Fibroblast of skin of left quadriceps (primary cell): ENCODE results near the gene BBS9.
"Not testable (repeated sequence)": the region's sequence is repeated elsewhere in the genome, so short reads cannot be mapped to it uniquely, and the experiment has no call there.

Experiments
- DNase-seq, 2 experiments: peaks; one replicate each; pipeline ENCODE4 v3.0.0-alpha.2; 2013; ENCODE audit warnings: low read depth in 2 of 2

Gene BBS9

DNA sequence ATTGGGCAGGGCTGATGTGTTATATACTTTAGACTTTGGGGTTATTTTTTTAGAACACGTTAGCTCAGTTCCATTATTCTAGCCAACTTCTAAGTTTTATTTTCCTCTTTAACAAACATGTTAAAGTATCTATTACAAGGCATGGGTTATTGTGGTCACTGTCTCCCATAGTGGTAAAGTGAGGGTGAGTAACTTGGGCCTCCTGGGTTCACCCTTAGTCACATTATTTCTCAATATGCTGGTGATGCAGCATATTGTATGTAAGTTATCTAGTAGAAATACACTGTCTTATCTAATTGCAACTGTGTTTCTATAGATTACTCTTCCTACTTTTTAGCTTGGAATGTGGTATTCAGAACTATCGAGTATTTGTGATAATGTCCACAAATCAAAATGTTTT is 65.9 kb downstream of the BBS9 start:
- DNase-seq, result peak; percentile 39 to 45

DNA sequence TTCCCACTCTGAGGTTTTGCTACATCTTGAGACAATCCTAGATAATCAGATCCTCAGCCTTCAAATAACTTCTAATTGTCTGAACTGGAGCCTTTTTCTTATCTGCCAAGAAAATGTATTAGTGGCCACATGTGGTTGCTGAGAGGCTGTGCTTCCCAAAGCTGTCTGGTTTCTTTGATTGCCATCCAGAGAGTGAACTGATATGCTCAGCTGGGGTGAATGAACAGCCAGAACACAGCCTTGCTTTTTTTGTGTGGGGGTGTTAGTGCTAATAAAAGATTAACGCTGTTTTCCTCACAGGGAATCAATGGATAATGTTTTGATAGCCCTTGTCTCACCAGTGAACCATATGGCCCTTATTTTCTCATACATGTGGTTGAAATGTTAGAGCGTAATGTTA is 66.9 kb downstream of the BBS9 start:
- peak in 1 of 2 experiments; percentile 9 for DNase-seq

DNA sequence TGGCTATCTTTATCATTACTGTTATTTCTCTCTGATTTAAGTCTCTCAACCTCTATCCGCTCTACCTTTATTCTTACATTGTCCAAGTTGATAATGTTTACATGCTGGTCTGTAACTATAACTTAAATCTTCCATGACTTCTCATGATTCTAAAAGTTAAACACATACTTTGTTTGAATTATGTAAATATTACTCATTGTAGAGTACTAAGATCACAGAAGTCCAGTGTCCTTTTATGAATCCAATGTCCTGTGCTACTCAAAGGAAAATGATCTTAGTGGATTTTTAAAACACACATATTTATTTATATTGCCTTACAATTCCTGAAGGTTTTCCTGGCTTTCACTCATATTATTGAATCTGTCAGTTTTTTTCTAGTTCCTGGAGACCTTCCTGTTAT is 70.9 kb downstream of the BBS9 start:
- no peak for DNase-seq

DNA sequence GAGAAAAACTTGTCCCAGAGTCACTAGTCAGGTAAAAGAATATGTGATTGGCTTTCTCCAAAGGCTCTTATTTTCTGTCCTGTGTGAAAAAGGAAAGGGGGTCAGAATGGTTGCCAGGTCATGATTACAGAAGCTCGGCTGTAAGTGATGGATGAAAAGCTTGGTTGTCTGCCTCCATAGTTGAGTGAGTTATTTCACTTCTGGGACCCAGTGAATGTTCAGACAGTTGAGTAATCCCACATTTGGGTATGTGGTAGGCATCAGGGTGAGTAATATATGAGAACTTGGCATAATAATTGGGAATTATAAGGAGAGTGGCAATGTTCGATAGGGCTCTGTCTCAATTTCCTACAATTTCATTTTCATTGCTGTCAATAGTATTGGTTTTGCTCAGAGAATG is 72.5 kb downstream of the BBS9 start:
- DNase-seq, result no peak

DNA sequence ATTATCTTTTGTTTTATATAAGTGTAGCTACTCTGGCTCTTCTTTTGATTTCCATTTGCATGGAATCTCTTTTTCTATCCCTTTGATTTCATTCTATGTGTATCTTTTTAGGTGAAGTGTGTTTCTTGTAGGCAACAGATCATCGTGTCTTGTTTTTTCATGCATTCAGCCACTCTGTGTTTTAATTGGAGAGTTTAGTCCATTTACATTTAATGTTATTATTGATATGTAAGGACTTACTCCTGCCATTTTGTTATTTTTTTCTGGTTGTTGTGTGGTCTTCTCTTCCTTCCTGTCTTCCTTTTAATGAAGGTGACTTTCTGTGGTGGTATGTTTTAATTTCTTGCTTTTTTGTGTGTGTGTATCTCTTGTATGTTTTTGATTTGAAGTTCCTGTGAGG is 81.6 kb downstream of the BBS9 start:
- DNase-seq, result no peak

DNA sequence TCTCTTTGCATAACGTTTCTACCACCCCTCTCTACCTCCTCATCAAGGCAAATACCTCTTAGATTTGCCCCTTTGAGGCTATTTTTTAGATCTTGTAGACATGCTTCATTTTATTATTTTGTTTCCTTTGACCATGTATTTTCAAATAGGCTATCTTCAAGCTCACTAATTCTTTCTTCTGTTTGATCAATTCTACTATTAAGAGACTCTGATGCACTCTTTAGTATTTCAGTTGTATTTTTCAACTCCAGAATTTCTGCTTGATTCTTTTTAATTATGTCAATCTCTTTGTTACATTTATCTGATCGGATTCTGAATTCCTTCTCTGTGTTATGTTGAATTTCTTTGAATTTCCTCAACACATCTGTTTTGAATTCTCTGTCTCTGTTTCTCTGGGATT is 82.8 kb downstream of the BBS9 start:
- DNase-seq, result no peak

DNA sequence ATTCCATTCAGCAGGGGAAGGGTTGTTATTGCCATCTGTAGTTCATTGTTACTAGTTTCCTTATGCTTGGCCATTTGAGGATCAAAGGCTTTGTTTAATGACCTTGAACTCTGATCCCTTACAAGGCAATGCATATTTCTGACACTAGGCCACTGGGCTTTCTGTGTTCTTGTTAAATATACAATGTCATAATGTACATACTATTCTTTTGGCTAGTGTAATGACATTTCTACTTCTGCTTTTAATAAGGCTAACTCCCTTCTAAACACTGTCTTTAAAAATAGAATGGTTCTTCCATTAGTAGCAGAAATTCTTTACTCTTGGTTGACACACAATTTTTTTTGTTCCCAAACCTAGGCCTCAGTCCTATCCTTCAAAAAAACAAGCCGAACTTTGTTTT is 86.6 kb downstream of the BBS9 start:
- no peak for DNase-seq

DNA sequence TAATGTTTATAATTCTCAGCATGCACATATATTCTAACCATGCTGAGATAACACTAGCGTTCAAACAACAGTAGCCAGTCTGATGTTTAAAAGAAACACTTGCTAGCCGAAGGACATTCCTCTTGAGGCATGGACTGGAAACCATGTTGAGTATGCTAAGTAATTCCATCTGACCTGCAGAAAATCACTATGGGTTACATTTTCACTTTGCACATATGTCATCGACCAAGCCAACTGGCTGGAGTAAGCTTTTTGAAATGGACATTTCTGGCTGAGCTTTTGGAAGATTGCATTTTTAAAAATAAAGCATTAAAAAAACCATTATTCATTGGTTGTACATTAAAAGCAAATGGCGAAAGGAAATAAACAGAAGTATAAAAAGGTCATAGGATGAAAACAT is 88.2 kb downstream of the BBS9 start:
- no peak for DNase-seq

DNA sequence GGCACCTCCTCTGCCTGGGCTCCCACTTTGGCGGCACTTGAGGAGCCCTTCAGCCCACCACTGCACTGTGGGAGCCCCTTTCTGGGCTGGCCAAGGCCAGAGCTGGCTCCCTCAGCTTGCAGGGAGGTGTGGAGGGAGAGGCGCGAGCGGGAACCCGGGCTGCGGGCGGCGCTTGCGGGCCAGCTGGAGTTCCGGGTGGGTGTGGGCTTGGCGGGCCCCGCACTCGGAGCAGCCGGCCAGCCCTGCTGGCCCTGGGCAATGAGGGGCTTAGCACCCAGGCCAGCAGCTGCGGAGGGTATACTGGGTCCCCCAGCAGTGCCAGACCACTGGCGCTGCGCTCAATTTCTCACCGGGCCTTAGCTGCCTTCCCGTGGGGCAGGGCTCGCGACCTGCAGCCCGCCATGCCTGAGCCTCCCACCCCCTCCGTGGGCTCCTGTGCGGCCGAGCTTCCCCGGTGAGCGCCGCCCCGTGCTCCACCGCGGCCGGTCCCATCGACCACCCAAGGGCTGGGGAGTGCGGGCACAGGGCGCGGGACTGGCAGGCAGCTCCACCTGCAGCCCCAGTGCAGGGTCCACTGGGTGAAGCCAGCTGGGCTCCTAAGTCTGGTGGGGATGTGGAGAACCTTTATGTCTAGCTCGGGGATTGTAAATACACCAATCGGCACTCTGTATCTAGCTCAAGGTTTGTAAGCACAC is 89.6 kb downstream of the BBS9 start:
- not testable (repeated sequence) for DNase-seq

DNA sequence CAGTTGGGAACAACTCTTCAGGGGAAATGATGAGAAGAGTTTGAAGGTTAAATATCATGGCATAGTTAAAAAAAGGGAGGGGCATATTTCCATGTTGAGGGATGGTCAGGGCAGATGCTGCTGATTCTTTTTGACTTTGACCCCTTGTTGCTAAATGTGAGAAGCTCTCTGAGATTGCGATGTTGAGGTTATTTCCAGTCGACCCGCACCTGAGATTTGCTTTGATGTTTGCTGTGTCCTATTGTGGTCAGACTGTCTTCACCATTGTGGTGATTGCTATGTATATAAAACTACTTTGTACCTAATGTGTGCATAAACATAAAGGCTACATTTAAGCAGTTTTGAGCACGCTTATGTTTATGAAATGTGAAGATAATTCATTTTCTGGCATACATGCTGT is 90.9 kb downstream of the BBS9 start:
- DNase-seq, result no peak

DNA sequence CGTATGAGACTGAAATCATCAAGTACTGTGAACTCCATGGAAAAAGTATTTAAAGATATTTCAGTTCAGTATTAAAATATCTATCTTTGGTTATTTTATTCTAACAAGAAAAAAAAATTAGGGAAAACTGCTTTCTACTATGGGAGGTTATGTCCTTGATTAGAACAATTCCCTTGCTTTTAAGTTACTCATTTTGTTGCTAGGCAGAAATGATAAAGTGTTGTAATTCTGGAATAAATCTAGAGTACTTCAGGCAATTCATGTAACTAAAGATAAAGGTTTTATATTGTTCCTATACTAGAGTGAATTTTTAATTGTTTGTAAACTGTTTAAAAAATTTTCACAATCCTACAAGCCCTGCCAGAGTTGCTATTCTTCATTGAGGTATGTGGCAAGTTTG is 92.0 kb downstream of the BBS9 start:
- DNase-seq, result no peak

DNA sequence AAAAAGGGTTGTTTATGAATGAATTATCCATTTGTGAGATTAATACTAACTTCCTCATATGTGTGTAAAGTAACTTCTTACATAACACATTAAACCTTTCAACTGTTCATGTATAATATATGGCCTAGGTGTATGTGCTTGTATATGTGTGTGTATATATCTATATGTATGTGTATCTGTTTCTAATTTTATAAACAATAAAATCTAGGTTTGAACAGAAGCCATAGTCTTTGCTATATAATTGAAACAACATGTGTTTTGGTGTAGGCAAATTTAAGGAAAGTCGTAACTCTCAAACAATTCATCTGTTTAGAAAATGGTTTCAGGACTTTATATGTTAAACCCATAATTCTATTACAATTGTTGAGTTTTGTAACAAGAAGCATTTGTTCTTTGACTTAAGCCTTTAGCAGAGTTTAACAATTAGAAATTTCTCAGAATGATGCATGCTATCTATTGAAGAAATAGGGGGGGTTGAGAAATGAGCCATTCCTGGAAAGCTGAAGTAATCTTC is 103.3 kb downstream of the BBS9 start:
- peak; percentile 63 to 69 for DNase-seq

DNA sequence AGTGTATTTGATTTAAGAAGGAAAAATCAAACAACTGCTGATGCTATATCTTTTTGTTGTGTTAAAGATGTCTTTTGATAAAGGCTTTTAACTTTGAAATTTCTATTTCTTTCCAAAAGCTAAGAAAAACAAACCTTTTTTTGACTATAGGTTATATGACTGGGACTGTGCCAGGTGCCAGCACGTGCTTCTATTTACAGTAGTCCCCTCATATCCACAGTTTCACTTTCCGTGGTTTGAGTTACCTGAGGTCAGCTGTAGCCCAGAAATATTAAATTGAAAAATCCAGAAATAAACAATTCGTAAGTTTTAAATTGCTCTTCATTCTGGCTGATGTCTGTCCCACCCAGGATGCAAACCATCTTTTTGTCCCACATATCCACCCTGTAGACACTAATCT is 104.3 kb downstream of the BBS9 start:
- DNase-seq, result no peak

DNA sequence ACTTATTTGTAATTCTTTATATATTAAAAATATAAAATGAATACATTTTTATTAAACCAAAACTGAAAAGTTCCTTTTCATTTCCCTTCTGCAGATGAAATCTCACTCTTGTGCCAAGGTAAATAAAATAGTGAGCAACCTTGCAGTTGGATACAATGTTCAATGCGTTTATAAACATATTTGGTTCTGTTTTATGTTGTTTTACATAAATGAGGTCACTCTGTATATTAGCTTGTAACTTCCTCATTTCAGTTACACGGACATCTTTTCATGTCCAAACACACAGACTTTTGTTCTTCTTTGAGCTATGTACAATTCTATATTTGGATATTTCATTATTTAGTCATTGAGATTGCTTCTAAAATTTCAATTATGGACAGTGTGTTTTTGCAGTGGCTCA is 107.7 kb downstream of the BBS9 start:
- DNase-seq, result no peak

DNA sequence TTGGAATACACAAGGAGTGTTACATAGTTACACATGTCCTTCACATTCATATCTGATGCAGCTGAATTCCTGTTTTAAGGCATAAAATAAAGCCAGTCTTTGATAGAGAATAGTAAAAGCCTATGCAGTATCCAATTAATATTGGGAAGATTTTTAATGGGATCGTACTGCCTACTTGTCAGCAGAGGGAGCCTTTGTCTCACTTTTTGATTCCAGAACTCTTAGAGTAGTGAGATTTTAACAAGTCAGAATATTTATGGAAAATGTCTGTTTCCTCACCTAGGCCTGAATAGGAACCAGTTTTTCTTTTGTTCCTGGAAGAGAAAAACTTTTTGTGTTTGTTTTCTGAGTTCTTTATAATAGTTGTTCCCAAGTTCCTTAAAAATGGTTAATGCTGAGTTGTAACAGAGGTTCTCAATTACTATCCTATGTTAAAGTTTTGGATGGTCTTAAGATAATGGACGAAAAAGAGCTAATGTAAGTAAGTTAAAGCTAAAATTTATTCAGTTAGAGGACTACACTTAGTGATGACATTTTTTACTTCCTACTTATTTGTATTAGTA is 114.0 kb downstream of the BBS9 start:
- DNase-seq, result peak in 1 of 2 experiments; percentile 45

DNA sequence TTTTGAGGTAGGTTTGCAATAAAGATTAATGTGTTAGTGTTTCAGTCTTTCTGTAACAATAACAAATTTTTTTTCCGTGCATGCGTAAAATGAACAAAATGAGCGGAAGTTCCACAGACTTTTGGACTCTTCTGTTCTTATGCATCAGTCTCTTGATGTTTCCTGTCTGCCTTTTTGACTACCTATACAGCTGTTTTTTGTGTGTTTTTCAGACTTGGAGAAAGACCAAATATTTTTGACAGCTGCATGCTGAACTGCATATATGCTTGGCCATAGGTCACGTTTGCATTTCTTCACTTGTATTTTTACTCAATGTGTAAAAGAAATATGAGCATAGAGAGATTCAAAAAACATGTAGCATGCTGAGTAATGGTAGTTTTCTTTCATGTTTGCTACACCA is 119.3 kb downstream of the BBS9 start:
- DNase-seq, result peak; percentile 33 to 37

DNA sequence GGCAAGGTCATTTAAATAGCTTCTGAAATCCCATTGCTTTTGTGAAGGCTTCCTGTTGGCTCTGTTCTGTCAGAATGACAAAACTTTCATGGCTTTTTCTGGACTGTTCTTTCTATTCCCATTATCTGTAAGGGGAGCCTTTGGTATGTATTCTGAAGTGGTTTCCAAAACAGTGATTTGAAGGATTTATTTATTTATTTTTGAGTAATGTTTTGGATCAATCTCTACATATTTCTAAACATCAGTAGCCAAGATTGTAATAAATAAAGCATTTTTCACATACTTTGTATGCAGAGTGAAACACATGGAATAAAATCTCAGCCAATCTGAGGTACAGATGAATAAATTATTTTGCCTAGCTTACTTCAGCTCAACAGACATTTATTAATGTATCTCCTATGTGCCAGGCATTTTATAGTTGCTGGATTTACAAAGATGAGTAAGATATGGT is 121.1 kb downstream of the BBS9 start:
- DNase-seq, result peak; percentile 80 to 84

DNA sequence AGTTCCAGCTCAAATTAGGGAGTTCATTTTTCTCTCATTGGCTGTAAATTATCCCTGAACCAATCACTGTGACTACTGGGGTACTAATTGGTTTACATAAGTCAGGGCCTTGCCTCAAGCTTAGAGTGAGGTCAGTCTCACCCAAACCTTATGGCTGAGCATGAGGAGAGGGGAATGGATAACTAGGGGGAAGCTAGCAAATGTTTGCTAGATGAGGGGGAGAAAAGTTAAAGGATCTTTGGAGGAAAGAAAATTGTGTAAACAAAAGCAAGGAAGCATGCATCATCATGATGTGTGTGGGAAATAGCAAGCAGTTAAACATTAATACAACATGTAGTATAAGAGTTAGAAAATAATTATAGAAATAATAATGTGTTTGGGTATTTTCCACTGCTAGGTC is 121.9 kb downstream of the BBS9 start:
- no peak for DNase-seq

DNA sequence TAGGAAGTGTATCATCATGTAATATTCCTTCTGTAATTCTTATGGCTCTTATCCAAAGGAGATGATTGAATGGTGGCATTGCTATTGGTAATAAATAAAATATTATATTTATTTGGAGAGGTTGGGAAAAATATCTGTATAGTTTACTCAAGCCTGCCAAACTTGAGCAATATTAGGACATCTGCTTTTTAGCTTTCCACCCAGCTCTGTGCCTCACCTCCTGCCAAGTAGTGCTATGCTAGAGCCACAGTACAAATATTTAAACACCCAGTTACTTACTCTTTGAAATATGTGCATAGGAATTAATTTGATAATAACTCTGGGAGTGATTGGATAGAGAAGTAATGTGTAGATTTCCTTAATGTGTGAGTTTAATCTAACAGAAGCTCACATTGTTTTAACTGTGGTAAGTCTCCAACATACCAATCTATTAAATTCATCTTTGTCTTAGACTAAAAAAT is 129.2 kb downstream of the BBS9 start:
- peak; percentile 17 to 20 for DNase-seq

DNA sequence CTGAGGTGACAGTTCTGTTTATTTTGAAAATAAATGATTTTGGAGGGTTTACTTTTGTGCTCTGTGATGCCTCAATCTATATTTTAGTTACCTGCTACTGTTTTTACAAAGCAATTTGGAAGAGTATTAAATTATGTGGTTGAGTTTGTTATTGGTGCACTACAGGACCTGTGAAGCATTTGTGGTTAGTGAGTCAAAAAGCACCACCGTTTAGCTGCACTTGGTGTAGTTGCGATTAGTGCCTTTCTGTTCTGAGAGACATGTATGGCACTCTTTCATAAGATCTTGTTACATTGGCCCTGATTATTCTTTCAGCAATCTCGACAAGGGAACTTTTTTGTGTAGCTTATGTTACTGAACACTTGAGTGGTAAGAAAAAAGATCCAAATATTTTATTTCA is 132.2 kb downstream of the BBS9 start:
- DNase-seq, result no peak

DNA sequence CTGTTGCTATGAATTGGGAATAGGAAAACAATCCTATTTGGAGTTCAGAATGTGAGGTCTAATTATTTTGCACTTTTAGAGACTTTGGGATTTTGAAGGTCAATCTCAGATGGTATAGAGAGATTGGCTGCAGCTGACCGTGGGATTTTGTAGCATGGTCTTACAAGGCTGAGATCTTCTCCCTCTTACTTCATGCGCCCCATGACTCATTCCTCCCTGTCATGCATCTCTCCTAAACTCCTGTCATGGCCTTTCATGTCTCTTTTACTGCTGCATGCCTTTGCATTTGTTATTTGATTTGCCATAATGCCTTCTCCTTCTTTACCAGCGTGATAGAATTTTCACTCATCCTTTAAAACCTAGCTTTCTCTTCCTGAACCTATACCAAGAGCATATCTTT is 133.1 kb downstream of the BBS9 start:
- DNase-seq, result no peak

DNA sequence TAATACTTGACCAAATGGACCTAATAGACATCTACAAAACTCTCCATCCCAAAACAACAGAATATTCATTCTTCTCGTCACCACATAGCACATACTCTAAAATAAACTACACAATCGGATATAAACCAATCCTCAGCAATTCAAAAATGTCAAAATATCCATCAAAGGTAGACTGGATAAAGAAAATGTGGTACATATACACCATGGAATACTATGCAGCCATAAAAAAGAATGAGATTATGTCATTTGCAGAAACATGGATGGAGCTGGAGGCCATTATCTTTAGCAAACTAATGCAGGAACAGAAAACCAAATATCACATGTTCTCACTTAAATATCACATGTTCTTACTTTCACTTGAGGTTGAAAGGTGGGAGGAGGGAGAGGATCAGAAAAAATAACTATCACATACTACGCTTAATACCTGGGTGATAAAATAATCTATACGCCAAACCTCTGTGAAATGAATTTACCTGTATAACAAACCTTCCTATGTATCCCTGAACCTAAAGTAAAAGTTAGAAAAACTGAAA is 142.5 kb downstream of the BBS9 start:
- not testable (repeated sequence) for DNase-seq

DNA sequence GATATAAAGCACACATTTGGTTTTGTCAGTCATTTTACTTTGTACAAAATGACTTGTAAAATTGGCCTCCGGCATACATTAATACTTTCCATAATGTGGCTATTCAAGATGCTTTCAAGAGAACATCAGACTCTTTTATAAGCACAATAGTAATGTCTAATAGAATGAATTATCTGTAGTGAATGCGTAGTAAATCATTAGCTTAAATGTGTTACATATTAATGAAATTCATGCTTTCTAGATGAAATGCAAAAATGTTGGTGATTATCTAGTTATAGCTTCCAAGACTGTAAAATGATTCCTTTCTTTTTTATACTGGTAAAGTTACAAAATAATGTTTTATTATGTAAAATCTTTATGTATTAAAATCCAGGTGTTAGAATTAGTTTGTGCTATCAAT is 144.0 kb downstream of the BBS9 start:
- no peak for DNase-seq
